Ovary (tissue), 9 donors: ENCODE data around the gene C1QL2. TPM values are rescaled to one million over a fixed set of nuclear protein-coding genes. Genes with fewer than 3 reads are reported as not detected.

Source experiments
- DNase-seq, 5 donors: peaks; one replicate each; pipeline ENCODE4 v3.0.0-alpha.2; 2019 to 2020
- H3K27ac ChIP-seq, 2 donors: fragments of 200-600 bp; one replicate each; pipeline versions ENCODE4 v1.5.1 to v1.8.0; 2019 to 2022
- H3K27me3 ChIP-seq: fragments of 200-600 bp; one replicate; pipeline ENCODE4 v1.8.0; 2022
- H3K36me3 ChIP-seq: fragments of 200-600 bp; sonication (generic); one replicate; pipeline ENCODE4 v1.5.1; 2019
- H3K4me1 ChIP-seq: one replicate; pipeline ENCODE4 v1.8.1; 2013; ENCODE audit warnings: mild to moderate bottlenecking, moderate library complexity; ENCODE audit not compliant: insufficient read depth
- H3K4me3 ChIP-seq: fragments of 200-600 bp; sonication (generic); one replicate; pipeline ENCODE4 v1.5.1; 2017
- H3K9me3 ChIP-seq, 2 donors: fragments of 200-600 bp in 1 of 2; sonication (generic) in 1 of 2; one replicate each; pipeline versions ENCODE4 v1.5.1 to v1.8.1; 2013 to 2019; ENCODE audit warnings: mild to moderate bottlenecking in 1 of 2, moderate library complexity in 1 of 2
- CTCF ChIP-seq, 3 donors: fragments of 450-650 bp in 2 of 3; fragments of 200-600 bp in 1 of 3; IDR thresholded peaks; one replicate each; pipeline versions ENCODE4 v1.5.1 to v1.8.0; 2016 to 2022; ENCODE audit warnings: antibody characterized with exemption in 3 of 3, mild to moderate bottlenecking in 1 of 3
- EP300 ChIP-seq: sonication (generic); formaldehyde crosslinking; IDR thresholded peaks from one replicate; pipeline ENCODE4 v1.6.1; 2017; ENCODE audit warnings: antibody characterized with exemption
- POLR2A ChIP-seq: fragments of 450-650 bp; IDR thresholded peaks from one replicate; pipeline ENCODE4 v1.6.1; 2017; ENCODE audit warnings: antibody characterized with exemption, mild to moderate bottlenecking, moderate library complexity
- WGBS, 3 donors: extraction: QIAGEN DNeasy Blood & Tissue Kit in 1 of 3; methylation state at CpG; one replicate each; pipeline versions ENCODE4 v1.1.5 to v1.1.7; 2013 to 2017; 5-methylcytosine and 5-hydroxymethylcytosine counted together
- intact Hi-C, 4 donors: fragments of 100-400 bp; cut with DNase I; formaldehyde crosslinking; loops; one replicate each; pipeline versions ENCODE4 v1.11.0 to v1.15.1; 2022 to 2023
- polyA plus RNA-seq, 2 donors: library from polyadenylated mRNA; stranded (reverse); fragments of 200-250 nt in 1 of 2; fragments of 350-450 nt in 1 of 2; fragmentation: Illumina TruSeq in 1 of 2; extraction: RNeasy Lipid Tissue Mini Kit (QIAGEN cat#74804) in 1 of 2; gene quantifications; one replicate each; pipeline ENCODE4 v1.2.3, GENCODE V29; 2013 to 2014
- total RNA-seq, 7 donors: library from RNA; depleted of rRNA in 2 of 7; stranded (reverse); fragments of >200 nt in 2 of 7; fragmentation: NEBNext Ultra II Directional in 3 of 7; extraction: Animal tissue kit (Norgen Biotek cat#: 25700) in 3 of 7; gene quantifications; one replicate each; pipeline versions ENCODE4 v1.1.0 to v1.2.4, GENCODE V29; 2016 to 2023
- donor health status: DM: no; HTN: no; CAD: no; lungs with moderate emphysema.
- donor health status: DM: no; HTN: no; CAD: no.
- donor health status: Bipolar disorder and iron deficiency.
- donor health status: DM: yes; HTN: yes; CAD: no.
- donor health status: DM: no; HTN: no; CAD: no.
- donor health status: DM: yes; HTN: yes; CAD: no.

Gene C1QL2
- total and polyA plus RNA-seq, 9 donors = 0.10 to 0.23 (median 0.17) TPM; not detected in 5

- H3K27ac ChIP-seq = no peak overlapping the region
- H3K27me3 ChIP-seq = no peaks in the 10 kb centered on the region
- H3K9me3 ChIP-seq = no peaks in the 10 kb centered on the region
- 44 to 56% (median 51%) methylated on average over 8 of the region's 8 CpGs for WGBS, 3 donors
- TF ChIP-seq CTCF (IDR thresholded peaks at IDR 0.05) = no peak
- no peak for TF ChIP-seq EP300
- no peak for TF ChIP-seq POLR2A
- no peak overlapping the region for H3K4me3 ChIP-seq
- peaks cover 10% of the 10 kb centered on the region for H3K4me1 ChIP-seq
- no peak for DNase-seq
- no peaks in the 10 kb centered on the region for H3K36me3 ChIP-seq
- intact Hi-C loops = no loop called here
Observed at GRCh38 chr2:119119076-119119785, 39.3 kb downstream of the C1QL2 start.

DNA sequence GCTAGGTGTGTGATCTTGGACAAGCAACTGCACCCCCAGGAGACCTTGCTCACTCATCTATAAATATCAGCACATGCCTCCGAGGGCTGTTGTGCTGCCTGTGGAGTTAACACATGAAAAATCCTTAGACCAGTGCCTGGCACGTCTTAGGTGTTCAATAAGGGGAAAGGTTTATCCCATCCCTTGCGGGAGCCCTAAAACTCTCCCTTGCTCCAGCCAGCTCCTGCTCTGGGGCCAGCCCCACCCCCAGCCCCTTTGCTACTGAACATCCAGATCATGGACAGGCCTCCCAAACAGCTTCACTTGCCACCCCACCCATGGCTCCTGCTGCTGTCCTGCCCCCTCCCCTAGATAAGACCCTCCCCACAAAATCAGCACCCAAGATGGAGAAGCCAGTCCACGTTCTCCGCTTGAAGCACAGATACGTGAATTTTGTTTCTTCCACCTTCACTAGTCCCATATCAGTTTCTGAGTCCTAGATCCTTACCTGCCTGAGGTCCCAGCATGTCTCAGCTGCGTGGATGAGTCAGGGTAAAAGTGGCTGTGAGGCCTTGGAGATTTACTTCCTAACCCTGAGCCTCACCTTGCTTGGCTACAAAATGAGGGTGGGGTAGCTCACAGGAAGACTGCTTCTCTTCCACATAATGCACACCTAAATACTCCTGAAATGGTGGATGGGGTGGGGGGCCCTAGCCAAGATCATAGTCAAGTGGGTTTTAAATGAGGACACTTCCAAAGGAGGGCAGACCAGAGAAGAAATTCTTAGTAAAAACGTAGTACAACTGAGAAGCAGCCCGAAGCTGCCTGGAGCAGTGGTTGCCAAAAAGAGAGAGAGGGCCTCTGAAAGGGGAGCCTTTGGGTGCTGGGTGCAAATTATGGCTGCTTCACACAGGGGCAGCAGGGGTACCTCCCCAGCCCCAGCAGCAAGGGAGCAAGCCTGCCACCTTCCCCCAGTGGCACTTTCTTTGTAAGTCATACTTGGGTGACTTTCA is 40.4 kb downstream of the C1QL2 start:
- no peak for DNase-seq
- TF ChIP-seq CTCF (IDR thresholded peaks at IDR 0.05) = no peak
- no peak for TF ChIP-seq EP300
- TF ChIP-seq POLR2A = no peak
- Histone ChIP-seq H3K4me1 (peaks cover 10% of the 10 kb centered on the region), H3K4me3 (no peak overlapping the region), H3K27ac (no peak overlapping the region), H3K27me3 (no peaks in the 10 kb centered on the region), H3K9me3 (no peaks in the 10 kb centered on the region), H3K36me3 (no peaks in the 10 kb centered on the region)
- intact Hi-C loops = no loop called here
- 79 to 81% (median 80%) methylated on average over 9 of the region's 9 CpGs for WGBS, 3 donors

GRCh38 chr2:119117408-119117807 is 41.1 kb downstream of the C1QL2 start:
- intact Hi-C loops = no loop called here
- Histone ChIP-seq H3K36me3 (no peaks in the 10 kb centered on the region), H3K9me3 (no peaks in the 10 kb centered on the region), H3K4me3 (no peak overlapping the region), H3K27ac (no peak overlapping the region), H3K27me3 (no peaks in the 10 kb centered on the region), H3K4me1 (peaks cover 10% of the 10 kb centered on the region)
- 81 to 90% (median 85%) methylated on average over 7 of the region's 7 CpGs for WGBS, 3 donors
- TF ChIP-seq CTCF (IDR thresholded peaks at IDR 0.05) = no peak
- TF ChIP-seq EP300 = no peak
- TF ChIP-seq POLR2A = no peak
- DNase-seq = no peak

DNA sequence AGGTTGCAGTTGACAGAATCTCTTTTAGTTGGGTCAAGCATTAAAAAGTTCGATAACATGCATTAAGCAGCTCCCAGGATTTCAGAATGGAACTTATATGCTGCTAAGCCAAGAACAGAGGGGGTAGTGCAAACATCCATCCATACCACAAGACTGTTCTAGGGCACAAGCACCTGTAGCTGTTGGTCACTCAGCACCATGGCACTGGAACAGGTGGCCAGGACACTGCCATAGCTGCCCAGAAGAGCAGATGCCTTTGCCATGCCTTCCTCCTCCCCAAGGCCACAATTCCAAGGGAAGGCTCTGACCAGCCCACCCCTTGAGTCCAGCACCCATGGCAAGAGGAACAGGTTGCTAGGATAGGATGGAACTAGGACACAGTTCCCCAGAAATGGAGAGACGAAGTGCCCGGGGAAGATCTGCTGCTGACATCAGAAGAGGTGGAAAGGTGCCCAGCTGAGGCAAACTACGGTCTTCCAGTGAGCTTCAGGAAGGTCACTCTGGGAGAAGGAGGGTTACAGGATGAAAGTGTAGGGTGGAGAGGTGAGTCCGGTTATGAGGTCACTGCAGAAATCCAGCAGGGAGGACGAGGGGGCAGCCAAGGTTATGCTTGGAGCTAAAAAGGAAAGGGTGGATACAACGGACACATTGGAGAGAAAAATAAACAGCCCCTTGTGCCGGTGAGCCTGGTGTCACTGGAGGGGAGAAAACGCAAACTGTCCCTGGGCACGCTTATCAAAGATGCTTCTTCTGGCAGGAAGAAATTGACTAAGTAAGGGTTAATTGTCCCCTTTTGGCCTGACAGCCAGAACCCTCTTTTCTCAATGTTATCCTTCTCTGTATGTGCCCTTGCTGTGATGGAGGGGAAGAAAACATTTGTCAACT is 41.9 kb downstream of the C1QL2 start:
- Histone ChIP-seq H3K27me3 (no peaks in the 10 kb centered on the region), H3K4me3 (no peak overlapping the region), H3K27ac (no peak overlapping the region), H3K36me3 (no peaks in the 10 kb centered on the region), H3K4me1 (peaks cover 10% of the 10 kb centered on the region), H3K9me3 (no peaks in the 10 kb centered on the region)
- intact Hi-C loops = no loop called here
- WGBS, 3 donors = 66 to 72% (median 70%) methylated on average over 10 of the region's 10 CpGs
- no peak for TF ChIP-seq EP300
- no peak for DNase-seq
